ENCODE data around the gene GDPD5.
"Not testable (repeated sequence)": the region's sequence is repeated elsewhere in the genome, so short reads cannot be mapped to it uniquely, and the experiment has no call there.

Gene GDPD5

DNA sequence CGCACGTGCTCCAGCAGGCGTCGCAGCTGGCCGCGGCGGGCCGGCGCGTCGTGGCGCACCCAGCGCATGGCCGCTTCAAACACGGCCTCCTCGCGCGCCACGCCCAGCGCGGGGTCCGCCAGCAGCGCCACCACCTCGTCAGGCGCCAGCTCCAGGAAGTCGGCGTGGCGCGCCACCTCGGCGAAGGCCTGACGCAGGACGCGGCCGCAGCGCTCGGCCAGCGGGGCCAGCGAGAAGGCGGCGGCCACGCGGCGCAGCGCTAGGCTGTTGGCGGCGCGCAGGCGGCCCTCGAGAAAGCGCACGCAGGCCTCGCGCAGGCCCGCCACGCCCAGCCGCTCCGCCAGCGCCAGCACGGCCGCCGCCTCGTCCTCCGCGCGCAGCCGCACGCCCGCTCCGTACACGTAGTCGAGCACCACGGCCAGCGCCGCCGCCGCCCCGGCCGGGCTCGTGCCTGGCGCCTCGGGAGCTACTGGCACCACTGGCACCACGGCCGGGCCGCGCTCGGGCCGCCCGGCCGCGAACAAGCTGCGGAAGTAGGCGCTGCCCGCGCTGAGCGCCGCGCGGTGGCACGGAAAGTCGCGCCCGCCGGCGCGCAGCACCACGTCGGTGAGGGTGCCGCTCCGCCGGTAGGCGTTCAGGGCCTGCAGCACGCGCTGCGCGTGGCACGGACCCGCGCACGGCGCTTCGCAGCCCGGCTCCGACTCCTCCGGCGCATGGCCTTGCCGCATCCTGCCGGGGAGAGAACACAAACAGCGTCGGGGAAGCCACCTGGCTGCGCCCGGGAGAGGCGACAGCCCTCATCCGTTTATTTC, 95.6 kb downstream of the GDPD5 start:
- peak; percentile 19 to 35 for DNase-seq (ENCODE audit: low read depth in 2 of 2)

- no peak for DNase-seq (ENCODE audit: low read depth in 2 of 2)
Observed at GRCh38 chr11:75429641-75429901, 96.2 kb downstream of the GDPD5 start.

GRCh38 chr11:75428989-75429640, 96.6 kb downstream of the GDPD5 start:
- DNase-seq (ENCODE audit: low read depth in 2 of 2): no peak

DNA sequence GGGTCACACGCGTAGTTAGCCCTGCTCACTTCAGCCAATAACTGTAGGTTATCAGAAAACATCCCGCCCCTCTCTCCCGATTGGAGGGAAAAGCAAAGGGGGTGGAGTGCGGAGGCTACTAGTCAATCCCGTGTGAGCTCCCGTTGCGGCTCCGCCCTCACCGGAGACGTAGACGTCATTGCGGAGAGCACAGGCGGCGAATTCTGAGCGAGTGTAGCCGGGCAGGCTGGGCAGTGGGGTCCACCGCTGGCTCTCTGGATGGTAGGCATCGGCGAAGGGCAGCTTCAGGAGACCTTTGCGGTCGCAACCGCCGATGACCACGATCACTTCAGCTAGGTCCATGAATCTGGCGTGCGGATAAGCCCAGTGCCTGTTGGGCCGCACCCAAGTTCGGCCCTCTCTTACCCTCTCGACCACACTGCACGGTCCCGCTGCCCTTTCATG, 97.4 kb downstream of the GDPD5 start:
- peak; percentile 45 to 72 for DNase-seq (ENCODE audit: low read depth in 2 of 2)

DNA sequence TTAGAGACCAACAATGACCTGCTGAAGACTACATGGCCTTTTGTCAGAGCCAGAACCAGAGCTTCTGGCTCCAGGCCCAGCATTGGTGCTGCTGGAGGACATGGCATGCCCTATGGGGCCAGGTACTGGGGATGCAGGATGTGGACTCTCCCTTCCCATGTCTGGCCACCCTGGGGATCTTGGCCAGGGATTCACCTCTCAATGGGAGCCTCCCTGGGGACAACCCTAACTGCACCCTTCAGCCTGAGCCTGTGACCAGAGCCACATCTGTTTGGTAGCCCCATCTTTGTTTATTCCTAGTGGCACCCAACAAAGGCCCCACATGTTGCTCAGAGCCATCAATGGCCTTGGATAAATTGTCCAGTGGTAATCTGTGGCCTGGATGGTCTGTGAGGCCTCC, 98.6 kb downstream of the GDPD5 start:
- no peak for DNase-seq (ENCODE audit: low read depth in 2 of 2)

- no peak for DNase-seq (ENCODE audit: low read depth in 2 of 2)
Observed at GRCh38 chr11:75426720-75427086, 99.0 kb downstream of the GDPD5 start.

DNA sequence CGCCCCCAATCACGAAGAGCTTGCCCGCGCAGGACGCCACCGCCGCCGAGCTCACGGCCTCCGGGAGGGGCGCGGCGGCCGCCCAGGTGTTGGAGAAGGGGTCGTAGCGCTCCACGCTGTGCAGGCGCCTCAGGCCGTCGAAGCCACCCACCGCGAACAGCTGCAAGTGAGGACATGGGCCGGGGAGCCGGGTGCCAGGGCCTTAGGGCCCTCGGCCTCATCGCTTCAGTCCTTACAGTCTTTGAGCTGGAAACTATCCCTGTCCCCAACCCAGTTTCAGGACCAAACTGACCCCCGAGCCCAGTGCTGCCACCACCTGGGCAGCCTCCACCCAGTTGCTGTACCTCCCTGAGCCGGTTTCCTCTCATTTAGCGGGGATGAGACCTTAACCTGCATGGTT, 100.3 kb downstream of the GDPD5 start:
- DNase-seq (ENCODE audit: low read depth in 2 of 2): no peak

DNA sequence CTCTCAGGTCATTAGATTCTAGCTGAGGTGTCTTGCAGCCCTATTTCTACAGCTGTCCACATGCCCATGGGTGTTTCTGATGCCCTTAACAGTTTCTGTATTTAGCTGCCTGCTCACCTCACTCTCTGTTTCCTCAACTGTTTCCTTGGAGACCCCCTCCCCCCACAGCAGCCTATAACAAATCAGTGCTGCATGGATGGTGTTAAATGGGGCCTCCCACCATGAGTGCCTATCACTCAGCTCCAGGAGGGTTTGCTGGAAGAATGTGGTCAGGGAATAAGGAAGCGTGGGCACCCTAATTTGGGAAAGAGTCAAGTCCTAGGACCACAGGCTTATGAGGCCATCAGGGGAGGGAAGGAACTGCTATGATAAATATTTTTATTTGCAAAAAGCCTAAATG, 101.3 kb downstream of the GDPD5 start:
- no peak for DNase-seq (ENCODE audit: low read depth in 2 of 2)

GRCh38 chr11:75423721-75424120, 102.0 kb downstream of the GDPD5 start:
- DNase-seq (ENCODE audit: low read depth in 2 of 2): no peak

- DNase-seq (ENCODE audit: low read depth in 2 of 2): no peak
Observed at GRCh38 chr11:75422248-75423231, 103.2 kb downstream of the GDPD5 start.

DNA sequence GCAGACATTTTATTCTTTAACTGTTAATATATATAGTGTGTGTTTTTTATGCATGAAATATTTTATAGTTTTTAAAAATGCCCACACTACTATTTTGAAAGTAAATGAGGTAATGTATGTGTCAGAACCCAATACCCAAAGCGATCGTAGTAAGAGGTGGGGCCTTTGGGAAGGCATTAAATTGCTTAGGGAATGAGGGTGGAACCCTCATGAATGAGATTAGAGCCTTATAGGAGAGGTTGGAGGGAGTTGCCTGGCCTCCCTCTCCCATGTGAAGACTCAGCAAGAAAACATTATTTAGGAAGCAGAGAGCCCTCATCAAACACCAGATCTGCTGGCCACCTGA, 103.9 kb downstream of the GDPD5 start:
- no peak for DNase-seq (ENCODE audit: low read depth in 2 of 2)

DNA sequence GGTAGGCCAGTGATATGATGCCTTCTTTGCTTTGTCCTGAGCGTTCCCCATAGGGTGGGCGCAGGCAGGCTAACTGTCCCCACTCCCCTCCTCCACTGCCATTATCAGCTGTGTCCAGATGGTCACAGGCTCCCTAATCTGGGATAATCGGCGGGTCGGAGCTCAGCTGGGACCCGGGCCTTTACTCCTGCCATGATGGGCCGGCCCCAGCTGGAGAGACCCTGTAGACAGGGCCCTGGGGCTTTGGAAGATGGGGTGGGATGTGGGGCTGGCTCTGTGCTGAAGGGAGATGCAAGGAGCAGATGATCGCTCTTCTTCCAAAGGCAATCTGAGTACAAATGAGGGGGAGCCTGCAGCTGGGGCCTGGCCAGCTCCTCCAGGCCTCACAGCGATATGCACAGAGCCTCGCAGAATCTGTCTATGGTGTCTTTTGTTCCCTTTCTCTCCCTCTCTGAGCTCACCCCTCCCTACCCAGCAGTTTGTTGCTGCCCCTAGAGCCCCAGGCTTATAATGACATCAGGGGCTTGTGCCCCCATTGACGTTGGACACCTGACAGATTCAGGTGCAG, 104.6 kb downstream of the GDPD5 start:
- DNase-seq (ENCODE audit: low read depth in 2 of 2): no peak

DNA sequence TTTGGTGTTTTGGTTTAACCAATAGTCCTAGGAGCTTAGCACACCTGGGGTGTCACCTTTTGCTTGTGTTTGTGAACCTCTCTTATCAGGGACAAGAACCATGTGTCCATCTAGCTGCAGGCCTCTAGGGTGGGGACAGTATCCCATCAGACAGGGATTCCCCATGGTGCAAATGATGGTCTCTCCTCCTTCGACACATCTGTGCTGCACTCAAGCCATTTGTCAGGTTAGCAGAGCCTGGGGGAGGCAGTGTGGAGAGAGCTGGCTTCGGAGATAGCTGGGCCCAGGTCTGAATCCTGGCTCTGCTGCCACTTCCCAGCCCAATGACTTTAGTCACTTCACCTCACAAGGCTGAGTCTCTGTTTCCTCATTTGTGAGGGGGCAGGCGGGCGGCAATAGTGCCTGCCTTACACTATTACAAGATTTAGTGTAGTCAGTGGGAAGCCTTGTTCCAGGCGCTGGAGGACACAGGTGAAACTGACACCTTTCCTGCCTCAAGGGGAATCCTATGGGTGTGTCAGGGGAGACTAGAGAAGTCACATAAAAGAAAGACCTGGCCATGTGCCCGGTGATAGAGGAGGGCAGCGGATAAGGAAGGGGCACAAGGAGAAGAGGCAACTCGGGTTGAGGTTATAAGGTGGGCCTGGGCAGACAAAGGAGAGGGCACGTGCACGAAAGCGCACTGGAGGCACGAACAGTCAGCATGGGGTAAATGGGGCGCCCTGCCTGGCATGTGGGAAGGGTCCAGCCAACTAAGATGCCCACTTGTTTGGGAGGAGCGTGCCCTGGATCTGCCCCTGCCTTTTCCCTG, 105.3 kb downstream of the GDPD5 start:
- no peak for DNase-seq (ENCODE audit: low read depth in 2 of 2)

- DNase-seq (ENCODE audit: low read depth in 2 of 2): no peak
Observed at GRCh38 chr11:75413864-75414263, 111.9 kb downstream of the GDPD5 start.

- DNase-seq (ENCODE audit: low read depth in 2 of 2): not testable (repeated sequence)
Observed at GRCh38 chr11:75413146-75413545, 112.6 kb downstream of the GDPD5 start.

GRCh38 chr11:75409971-75410370, 115.8 kb downstream of the GDPD5 start:
- DNase-seq (ENCODE audit: low read depth in 2 of 2): not testable (repeated sequence)

- DNase-seq (ENCODE audit: low read depth in 2 of 2): no peak
Observed at GRCh38 chr11:75408957-75409219, 116.9 kb downstream of the GDPD5 start.

DNA sequence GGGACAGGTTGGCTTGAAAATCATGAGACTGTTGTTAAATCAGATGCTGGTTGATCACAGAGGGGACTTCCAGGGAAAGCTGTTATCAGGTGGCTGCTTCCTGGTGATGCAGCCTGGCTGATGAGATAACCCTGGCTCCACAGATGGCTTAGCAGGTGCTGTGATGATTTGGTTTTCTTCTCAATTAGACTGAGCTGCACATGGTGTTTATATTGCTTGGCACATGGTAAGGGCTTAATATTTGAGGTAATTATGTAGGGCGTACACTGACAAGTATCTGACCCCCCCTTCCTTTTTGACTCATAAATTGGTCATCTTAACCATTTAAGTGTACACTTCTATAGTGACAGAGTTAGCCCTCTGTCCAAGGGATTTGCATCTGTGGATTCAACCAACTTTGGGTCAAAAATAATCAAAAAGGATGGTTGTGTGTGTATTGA, 119.4 kb downstream of the GDPD5 start:
- DNase-seq (ENCODE audit: low read depth in 2 of 2): no peak

- no peak for DNase-seq (ENCODE audit: low read depth in 2 of 2)
Observed at GRCh38 chr11:75403983-75404658, 121.6 kb downstream of the GDPD5 start.

DNA sequence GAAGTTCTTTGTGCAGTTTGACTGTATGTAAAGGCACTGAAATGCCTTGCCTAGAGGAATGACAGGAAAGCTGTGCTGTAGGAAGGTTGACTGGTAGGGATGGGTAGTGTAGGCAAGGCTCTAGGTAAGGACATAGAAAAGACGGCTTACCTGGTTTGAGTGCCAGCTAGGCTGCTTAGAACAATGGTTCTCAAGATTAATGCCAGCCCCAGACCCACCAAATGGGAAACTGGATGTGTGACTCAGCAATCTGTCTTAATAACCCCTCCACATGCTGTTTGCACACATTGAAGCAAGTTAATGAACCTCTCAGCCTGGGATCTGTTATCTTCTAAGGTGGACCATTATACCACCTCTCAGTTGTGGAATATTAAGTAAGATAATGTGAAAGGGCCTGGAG, 122.7 kb downstream of the GDPD5 start:
- DNase-seq (ENCODE audit: low read depth in 2 of 2): no peak
